H1 (cell line): ENCODE results near the gene ZNF407. TPM values are rescaled to one million over a fixed set of nuclear protein-coding genes. Genes with fewer than 3 reads are reported as not detected.

Experiments used
- CHD1 ChIP-seq: IDR thresholded peaks from 2 replicates; pipeline ENCODE4 v1.6.1; 2012; ENCODE audit warnings: low read depth, low read length, improper control_type of control experiment
- KDM4A ChIP-seq: IDR thresholded peaks from one replicate; pipeline ENCODE4 v1.7.1; 2012; ENCODE audit warnings: low read depth, mild to moderate bottlenecking, moderate library complexity, low read length, inconsistent platforms; ENCODE audit not compliant: severe bottlenecking
- polyA plus RNA-seq, 7 experiments: library from polyadenylated mRNA; depleted of rRNA in 3 of 7; stranded (reverse) in 5 of 7; unstranded in 2 of 7; fragments of >200 nt in 5 of 7; fragments of 200-250 nt in 2 of 7; gene quantifications; 1 replicate in 5 of 7; 2 replicates in 1 of 7; 4 replicates in 1 of 7; pipeline versions ENCODE4 v1.2.1 to v1.2.3, GENCODE V29; 2011 to 2013; ENCODE audit warnings: missing spikeins in 2 of 7, mixed read lengths in 2 of 7
- total RNA-seq: library from RNA; stranded (reverse); fragmentation: NEBNext Ultra II Directional; extraction: Animal tissue kit (Norgen Biotek cat#: 25700); gene quantifications from 2 replicates; pipeline ENCODE4 v1.2.1, GENCODE V29; 2021
- TF ChIP-seq, protein P1 (sequence below): IDR thresholded peaks from 2 replicates; pipeline ENCODE4 v1.6.1; 2011; ENCODE audit warnings: low read length, improper control_type of control experiment

Gene ZNF407
- total and polyA plus RNA-seq, 2 of the 8 experiments (the other 6 are each of a cell fraction or from before 2014, with no cell fraction given), result 1.5 to 6.8 TPM

- TF ChIP-seq, protein P1, sequence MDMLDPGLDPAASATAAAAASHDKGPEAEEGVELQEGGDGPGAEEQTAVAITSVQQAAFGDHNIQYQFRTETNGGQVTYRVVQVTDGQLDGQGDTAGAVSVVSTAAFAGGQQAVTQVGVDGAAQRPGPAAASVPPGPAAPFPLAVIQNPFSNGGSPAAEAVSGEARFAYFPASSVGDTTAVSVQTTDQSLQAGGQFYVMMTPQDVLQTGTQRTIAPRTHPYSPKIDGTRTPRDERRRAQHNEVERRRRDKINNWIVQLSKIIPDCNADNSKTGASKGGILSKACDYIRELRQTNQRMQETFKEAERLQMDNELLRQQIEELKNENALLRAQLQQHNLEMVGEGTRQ, result no peak
- TF ChIP-seq CHD1, result no peak
- no peak for TF ChIP-seq KDM4A
Observed at GRCh38 chr18:74947875-74948274, 350.2 kb downstream of the ZNF407 start (continued).
